ENCODE results near the gene RCN2.

The RCN2 gene

DNA sequence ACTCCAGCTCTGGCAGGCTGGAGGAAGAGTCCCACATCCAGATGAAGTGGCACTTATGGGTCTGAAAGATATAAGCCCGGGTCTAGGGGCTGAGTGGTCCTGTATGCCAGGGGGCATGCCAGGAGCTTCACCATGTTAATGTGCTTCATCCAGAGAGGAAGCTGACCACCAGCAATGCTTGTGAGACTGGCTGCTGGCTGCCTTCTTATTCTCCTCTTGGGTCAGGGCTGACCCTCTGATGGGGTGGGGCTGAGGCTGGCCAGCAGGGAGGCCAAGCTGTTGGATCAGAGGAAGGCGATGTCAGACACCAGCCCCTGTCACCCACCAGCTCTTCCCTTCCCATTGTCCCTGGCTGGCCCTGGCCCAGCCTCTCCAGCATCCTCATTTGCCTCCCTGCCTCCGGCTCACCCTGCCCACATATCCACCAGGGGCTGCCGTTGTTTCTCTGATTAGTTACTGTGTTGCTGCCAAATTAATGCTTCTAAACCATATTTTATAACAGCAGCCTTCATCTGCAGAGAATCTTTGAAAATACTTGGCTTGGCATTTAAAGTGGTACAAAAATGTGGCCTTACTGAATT, 43.0 kb downstream of the RCN2 start:
- no peak for DNase-seq (ENCODE audit: low read depth)

DNA sequence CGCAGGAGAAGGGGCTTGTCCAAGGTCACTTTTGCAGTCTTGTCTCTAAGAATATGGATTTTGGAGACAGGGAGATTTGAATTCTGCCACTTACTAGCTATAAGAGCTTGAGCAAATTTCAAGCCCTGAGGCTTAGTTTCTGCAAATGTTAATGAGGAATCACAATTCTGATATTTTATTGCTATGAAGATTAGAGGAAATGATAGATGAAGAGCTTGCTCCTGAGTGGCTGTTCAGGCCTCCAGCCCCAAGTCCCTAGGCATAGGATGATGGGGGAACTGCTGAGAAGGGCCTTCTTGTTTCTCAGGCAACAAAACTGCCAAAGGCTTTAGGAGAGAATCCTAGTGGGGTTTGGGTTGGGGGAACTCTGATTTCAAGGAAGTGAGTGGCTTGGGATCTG, 44.6 kb downstream of the RCN2 start:
- no peak for DNase-seq (ENCODE audit: low read depth)

DNA sequence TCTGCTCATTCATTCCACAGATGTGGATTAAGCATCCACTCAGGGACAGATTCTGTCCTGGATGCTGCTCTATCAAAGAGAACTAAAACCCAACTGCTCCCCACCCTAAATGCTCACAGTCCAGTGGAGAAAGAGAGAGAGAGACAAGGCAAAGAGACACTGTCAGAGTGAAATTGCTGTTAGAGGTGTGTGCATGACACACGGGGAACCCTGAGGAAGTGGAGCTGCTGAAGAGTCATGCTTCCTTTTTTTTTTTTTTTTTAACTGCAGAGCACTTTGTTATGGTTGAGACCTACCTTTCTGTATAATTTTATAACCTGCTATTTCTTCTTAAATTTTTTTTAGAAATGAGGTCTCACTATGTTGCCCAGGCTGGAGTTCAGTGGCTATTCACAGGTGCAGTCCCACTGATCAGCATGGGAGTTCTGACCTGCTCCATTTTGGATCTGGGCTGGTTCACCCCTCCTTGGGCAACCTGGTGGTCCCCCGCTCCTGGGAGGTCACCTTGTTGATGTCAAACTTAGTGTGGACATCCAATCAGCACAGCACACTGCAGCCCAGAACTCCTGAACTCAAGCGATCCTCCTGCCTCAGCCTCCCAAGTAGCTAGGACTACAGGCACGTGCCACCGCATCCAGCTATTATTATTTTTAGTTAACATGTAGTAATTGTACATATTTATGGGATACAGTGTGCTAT, 45.2 kb downstream of the RCN2 start:
- no peak for DNase-seq (ENCODE audit: low read depth)

DNA sequence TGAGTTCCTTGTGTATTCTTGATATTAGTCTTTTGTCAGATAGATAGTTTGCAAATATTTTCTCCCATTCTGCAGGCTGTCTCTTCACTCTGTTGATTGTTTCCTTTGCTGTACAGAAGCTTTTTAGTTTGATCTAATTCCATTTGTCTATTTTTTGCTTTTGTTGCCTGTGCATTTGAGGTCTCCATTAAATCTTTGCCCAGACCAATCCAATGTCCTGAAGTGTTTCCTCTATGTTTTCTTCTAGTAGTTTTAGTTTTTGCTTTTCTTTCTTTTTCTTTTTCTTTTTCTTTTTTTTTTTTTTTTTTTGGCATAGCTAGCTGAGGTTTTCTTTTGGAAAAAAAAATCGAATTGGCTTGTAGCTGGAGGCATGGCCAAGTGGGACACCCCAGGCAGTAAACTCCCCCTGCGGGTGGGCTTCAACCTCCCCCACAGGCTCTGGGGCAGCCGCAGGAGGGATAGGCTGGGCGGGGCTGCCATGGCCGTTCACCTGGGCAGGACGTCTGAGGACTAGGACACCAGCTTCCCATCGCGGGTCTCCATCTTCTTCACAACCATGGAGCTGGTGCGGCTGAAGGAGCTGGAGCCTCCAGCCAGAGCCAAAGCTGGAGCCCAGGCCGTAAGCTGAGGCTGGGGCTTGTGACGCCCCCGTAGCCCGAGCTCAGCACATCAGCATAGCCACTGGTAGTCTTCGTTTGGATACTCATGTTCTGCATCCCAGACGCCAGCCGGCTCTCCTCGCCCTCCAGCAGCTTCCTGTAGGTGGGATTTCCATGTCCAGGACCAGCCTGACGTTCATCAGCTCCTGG, 47.2 kb downstream of the RCN2 start:
- DNase-seq (ENCODE audit: low read depth): no peak

DNA sequence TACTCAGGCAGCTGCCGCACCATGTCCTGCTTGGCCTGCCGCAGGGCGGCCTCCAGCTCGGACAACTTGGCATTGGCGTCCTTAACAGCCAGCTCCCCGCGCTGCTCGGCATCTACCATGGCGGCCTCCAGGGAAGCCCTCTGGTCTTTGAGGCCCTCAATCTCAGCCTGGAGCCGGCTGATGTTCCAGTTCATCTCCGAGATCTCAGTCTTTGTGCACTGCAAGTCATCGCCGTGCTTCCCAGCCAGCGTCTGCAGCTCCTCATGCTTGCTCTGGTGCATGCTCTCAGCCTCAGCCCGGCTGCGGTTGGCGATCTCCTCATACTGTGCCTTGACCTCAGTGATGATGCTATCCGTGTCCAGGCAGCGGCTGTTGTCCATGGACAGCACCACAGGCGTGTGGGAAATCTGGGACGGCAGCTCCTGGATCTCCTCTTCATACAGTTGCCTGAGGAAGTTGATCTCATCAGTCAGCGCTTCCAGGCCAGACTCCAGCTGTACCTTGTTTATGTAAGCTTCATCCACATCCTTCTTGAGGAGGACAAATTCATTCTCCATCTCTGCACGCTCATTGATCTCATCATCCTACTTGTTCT, 47.9 kb downstream of the RCN2 start:
- no peak for DNase-seq (ENCODE audit: low read depth)

DNA sequence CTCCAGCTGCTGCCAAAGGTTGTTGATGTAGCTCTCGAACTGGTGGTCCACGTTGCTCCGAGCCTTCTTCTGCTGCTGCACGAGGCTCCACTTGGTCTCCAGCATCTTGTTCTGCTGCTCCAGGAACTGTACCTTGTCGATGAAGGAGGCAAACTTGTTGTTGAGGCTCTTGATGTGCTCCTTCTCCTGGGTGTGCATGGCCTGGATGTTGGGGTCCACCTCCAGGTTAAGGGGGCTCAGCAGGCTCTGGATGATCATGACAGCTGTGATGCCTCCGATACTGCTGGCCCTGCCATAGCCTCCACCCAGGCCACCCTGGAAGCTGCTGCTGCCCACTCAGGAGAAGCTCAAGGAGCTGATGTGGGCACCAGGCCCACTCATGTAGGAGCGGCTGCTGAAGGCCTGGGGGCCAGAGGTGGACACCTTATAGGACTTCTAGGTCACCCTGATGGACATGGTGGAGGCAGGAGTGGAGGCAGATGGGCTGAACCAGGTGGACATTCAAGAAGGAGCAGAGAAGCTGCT, 48.5 kb downstream of the RCN2 start:
- DNase-seq (ENCODE audit: low read depth): no peak

DNA sequence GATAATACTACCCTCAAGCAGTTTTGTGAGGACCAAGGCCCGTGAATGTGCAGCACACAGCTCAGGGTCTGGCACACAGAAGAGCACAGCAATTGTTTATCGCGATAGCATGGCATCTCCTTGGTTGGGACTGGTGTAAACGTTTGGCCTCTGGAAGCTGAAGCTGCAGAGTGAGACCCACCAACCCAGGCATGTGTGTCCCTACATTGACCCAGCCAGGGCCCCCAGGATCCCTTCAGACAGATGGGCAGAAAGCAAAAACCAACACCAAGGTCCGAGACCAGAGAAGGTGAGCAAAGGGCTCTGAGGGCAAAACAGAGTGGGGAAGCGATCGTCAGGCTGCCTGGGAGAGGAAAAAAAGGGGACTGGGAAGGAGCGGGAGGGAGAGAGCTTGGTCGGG, 50.8 kb downstream of the RCN2 start:
- no peak for DNase-seq (ENCODE audit: low read depth)

DNA sequence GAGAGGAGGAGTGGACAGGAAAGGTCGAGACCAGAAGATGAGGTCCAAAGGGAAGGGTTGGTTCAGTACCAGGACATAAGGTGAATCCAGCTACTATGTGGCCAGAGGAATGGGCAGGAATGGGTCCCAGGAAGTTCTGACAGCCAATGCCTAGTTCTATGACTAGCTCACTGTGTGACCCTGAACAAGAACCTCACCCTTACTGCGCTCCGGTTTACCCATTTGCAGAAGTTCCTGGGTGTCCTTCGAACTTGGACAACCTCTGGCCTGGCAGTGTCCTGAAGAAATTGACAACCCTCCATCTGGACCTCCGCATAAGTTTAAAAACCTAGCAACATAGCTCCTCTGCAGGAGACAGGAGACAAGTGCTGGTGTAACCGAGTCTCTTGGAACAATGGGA, 51.2 kb downstream of the RCN2 start:
- DNase-seq (ENCODE audit: low read depth): no peak

DNA sequence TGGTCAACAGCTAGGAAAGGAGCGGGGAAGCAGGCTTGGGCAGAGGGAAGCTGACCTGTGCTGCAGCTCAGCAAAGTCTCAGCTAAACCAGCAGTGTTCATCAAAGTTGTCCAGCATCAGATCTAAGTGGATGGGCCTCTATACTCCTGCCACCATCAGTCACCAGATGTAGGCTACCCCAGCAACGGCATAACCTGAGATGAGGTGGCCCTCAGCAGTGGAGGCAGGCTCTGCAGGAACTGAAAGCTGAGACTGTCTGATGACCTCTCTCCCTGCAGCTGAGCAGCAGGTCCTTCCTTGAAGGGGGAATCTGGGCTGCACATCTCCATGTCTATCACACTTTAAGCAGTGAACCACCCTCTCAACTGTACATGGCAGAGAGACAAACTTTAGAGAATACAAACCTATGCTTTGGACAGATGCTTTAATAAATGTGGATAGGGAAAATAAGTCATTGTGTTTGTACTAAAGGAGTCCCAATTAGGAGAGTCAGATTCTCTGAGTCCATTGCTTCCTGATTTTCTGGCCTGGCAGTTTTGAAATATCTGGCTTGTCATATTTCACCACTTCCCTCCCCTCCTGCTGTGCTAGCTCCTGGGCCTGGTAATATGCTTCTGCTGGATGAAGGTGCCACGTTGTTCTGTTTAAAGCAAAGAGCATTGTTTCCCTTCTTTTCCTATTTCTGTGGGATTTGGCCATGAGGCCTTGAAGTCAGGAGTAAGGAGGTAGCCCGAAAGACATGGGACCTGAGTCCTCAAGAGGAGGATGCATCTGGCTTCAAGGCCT, 52.2 kb downstream of the RCN2 start:
- no peak for DNase-seq (ENCODE audit: low read depth)

DNA sequence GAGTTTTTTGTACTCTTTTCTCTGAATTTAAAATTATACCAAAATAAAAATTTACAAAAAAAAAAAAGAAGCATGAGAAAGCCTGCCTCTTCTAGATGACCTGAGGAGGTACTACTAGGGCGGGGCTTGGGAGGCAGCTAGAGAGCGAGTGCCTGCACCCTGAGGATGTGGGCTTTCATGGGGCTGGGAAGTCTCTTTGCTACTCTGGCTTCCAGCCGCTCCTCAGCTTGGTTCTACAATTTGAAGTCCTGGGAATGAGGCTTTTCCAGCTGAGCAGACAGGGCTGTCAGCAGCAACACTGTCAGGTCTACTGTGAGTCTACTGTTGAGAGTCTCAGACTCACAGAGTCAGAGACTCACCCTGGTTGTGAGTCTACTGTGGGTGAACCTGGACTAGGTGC, 55.2 kb downstream of the RCN2 start:
- DNase-seq (ENCODE audit: low read depth): no peak

DNA sequence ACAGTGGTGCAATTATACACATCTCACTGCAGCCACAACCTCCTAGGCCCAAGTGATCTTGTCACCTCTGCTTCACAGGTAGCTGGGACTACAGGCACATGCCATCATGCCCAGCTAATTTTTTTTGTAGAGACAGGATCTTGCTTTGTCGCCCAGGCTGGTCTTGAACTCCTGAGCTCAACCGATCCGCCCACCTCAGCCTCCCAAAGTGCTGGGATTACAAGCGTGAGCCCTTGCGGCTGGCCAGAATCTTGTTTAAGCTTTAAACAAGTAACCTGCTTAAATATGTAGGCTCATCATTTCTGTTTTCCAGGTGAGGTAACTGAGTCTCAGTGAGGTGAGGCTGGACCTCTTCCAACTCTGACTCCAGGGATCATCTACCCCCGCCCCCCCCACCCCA, 55.7 kb downstream of the RCN2 start:
- no peak for DNase-seq (ENCODE audit: low read depth)

DNA sequence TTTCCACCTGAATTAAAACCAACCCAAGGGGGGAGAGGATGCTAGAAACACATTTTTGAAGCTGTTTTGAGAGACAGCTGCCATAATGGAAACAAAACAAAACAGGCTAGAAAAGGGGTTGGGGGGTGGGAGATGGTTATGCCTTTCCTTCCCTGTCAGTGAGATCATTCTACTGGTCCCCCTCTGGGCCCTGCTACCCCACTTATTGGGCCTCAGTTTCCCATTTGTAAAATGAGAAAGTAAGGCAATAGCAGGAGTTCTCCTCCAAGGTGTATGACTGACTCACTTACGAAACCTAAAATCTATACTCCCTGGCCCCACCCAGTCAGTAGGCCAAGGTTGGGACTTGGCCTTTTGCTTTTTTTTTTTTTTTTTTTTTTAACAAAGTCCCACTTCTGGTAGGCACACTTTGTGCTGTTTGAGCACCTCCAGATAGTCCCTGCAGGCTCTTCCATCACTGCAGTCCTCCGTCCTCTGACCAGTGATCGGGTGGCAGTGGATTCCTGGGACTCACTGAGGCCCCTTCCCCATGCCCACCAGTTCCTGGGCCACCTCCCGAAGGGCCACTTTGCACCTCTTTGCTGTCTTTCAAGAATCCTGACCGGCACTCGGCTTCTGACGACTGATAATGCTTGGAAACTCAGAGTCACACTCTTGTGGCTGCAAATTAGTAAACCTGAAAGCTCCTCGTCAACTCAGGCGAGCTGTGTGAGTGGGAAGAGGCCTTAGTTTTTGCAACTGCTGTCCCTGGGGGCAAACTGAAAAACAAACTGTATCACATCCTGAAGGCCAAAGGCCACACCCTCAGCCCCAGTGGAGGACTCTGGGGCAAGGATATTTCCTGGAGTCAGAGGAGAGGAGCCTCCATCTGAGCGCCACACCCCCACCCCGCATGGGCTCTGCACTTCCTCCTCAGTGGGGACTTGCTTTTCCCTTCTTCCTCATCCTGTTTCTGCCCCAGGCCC, 56.6 kb downstream of the RCN2 start:
- DNase-seq (ENCODE audit: low read depth): peak; percentile 44

DNA sequence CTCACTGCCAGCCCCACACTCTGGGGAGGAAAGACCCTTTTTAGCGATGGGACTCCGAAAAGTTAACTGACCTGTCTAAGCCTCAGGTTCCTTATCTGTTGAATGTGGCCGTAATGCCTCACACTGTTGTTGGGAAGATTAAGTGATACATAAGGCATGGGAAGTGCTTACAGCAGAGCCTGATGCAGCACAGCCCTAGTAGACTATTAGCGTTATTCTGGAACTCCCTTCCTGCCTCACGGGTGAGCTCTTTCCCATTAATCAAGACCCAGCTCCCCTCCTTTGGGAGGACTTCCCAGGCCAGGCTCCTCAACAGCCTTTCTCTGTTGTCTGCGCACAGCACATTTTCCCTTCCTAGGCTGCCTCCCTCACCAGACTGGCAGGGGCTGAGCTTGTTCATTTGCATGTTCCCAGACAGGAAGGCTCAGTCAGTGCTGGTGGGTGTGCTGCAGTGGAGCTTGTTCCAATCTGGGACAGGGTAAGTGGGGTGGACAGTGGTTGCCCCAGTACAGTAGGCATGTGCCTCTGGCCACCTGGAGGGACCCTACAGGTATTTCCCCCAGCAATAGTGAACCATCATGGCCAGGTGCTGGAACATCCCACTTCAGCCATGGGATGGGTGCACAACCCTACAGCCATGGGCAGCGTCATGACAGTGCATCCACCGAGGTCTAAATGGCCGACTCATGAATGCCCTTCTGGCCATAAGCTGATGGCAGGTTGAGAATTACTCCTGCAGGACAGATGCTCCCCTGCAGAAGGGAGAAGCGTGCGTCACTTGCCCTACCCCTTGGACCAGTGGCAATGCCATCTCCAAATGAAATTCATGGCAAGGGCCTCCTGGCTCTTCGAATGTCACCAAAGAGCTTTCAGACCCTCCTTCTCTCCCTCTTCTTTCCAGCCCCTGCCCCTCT, 57.6 kb downstream of the RCN2 start:
- no peak for DNase-seq (ENCODE audit: low read depth)

DNA sequence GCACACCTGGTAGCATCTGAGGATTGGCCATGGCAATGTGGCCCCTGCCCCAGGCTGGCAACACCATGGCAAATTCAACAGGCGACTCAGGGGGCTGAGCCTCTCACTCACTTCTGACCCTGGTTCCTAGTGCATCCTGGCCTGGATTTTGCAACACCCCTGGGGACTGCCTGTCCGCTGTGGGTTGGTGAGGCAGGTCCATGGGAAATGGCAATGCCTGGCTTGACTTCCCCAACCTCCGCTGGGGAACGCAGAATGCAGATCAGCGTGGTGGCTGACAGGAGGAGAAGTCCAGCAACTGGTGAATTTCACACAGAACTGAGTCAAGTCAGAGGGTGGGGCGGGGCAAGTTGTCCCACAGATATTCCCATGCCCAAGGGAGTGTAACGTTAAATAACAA, 59.5 kb downstream of the RCN2 start:
- DNase-seq (ENCODE audit: low read depth): no peak

DNA sequence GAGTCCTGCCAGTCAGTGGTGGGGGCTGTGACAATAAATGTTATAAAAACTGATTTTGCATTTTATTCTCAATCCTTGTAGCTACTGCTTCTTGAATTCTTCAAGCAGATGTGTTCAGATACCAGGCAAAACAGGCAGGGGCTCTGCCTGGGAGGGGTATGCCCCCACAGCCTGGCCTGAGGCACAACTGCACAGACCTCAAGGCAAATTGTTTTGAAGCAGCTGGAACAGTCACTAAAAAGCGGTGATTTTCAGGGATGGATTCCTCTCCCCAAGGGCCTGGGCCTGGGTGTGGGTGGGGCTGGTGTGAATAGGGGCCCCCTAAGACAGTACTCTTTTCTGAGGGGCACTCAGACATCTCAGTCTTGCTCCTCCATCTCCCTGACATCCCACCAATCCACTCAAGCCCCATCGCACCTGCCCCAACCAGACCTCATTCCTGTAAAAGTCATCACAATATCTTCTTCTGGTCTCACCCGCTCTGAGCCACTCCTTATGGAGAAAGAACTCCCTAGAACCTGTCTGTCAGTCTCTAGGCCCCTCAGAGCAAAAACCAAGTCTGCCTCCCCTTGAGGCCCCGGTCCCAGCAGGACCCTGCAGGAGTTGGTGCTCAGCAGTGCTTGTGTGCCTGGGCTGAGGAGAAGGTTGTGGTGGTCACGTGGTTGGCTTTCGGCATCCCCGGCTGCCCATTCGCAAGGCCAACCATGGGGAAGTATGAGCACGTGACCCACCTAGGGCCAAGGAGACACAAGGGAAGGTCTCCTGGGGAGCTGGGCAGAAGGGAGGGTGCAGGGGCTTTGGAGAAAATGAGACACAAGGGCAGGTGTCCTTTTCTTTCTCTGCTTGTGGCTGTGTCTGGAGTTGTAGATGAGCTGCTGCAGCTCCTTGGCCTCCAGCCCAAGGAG, 60.4 kb downstream of the RCN2 start:
- no peak for DNase-seq (ENCODE audit: low read depth)

DNA sequence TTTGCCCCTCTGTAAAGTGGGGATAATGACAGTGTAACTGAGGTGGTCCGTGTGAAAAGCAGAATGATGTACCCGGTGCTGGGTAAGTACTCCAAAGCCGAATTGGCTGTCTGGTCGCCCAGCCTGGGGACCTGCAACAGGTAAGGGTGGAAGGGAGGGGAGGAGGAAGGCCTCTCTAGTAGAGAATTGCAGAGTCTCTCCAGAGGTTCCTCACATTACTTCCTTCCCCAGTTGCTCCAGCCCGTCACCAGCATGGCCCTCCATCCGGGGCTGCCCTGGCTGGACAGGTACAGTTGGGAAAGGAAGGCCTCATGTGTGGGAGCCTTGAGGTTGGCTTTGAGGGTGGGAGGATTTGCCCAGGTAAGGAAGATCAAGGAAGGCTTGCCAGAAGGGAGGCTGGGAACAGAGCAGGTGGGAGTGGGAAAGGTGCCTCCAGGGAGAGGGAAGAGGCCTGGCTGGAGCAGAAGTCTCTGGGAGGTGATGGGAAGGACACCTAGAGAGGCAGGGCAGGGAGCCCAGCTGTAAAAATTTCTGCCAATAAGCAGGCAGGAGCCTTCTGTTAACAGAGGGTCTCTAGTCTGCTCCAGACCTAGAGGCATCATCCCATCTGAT, 61.7 kb downstream of the RCN2 start:
- DNase-seq (ENCODE audit: low read depth): no peak

DNA sequence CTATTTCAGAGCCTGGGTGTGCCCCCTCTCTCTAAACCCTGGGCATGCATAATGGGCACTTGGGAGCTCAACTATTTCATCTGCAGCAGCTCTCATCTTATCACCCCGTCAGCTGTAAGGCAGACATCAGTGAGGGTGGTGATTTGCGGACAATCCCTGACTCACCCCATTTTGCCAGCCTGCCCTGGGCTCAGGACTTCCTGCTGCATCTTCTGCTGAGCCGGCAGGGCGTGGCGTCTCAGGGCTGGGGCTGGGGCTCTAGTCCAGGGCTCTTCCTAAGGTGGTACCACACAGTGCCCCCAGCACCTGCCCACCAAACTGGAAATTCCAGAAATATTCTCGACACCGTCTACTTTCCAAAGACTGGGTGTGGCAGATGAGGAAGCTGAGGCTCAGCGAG, 62.5 kb downstream of the RCN2 start:
- DNase-seq (ENCODE audit: low read depth): no peak

DNA sequence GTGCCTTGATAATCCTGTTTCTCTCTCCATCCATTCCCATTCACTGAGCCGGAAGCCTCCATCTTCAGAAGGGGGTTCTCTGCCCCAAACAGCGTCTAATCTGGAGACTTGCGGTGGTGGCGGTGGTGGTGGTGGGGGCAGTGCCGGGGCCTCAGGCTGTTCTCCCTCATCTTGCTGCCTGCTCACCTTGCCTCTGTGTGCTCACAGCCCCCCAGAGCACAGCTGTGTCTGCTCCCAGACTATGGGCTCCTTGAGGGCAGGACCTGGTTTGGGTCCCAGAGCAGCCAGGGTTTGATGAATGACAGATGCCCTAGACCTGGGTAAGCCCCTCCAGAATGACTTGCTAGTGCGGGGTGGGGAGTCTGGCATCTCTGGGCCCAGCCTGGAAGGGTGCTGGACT, 62.9 kb downstream of the RCN2 start:
- DNase-seq (ENCODE audit: low read depth): no peak

Data from CMK (cell line).